ENCODE measurements around the gene PIK3C3.

The PIK3C3 gene

GRCh38 chr18:42094875-42095274 lies 139.8 kb downstream of the PIK3C3 start:
- no peak for TF ChIP-seq OSR1 (CRISPR knock-in tag; IDR thresholded peaks at IDR 0.05)
- ATAC-seq: no peak

- TF ChIP-seq ZC3H10 (CRISPR knock-in tag; IDR thresholded peaks at IDR 0.05) (no peak), SNAI2 (CRISPR knock-in tag; IDR thresholded peaks at IDR 0.05) (no peak), GLIS3 (CRISPR knock-in tag; IDR thresholded peaks at IDR 0.05) (no peak)
- ATAC-seq: no peak
Observed at GRCh38 chr18:42095732-42096377, 140.8 kb downstream of the PIK3C3 start.

GRCh38 chr18:42100248-42100647 lies 145.2 kb downstream of the PIK3C3 start:
- no peak for TF ChIP-seq POU6F1 (CRISPR knock-in tag; IDR thresholded peaks at IDR 0.05; ENCODE audit: borderline replicate concordance, low read depth)
- TF ChIP-seq ZFP30 (CRISPR knock-in tag; IDR thresholded peaks at IDR 0.05): no peak
- TF ChIP-seq OSR1 (CRISPR knock-in tag; IDR thresholded peaks at IDR 0.05): no peak
- no peak for TF ChIP-seq ARNTL (CRISPR knock-in tag; IDR thresholded peaks at IDR 0.05; ENCODE audit: borderline replicate concordance, low read depth)
- no peak for TF ChIP-seq CREB5 (CRISPR knock-in tag; IDR thresholded peaks at IDR 0.05; ENCODE audit: low read depth)
- no peak for TF ChIP-seq PPARA (CRISPR knock-in tag; IDR thresholded peaks at IDR 0.05; ENCODE audit: borderline replicate concordance)
- no peak for TF ChIP-seq ESRRG (CRISPR knock-in tag; IDR thresholded peaks at IDR 0.05)
- TF ChIP-seq PATZ1 (CRISPR knock-in tag; IDR thresholded peaks at IDR 0.05; ENCODE audit: borderline replicate concordance): no peak
- TF ChIP-seq ZNF565 (CRISPR knock-in tag; conservative IDR thresholded peaks at IDR 0.05; ENCODE audit: low read depth): no peak
- TF ChIP-seq RARB (CRISPR knock-in tag; IDR thresholded peaks at IDR 0.05): no peak
- TF ChIP-seq SNAI2 (CRISPR knock-in tag; IDR thresholded peaks at IDR 0.05): no peak
- ATAC-seq: no peak

- TF ChIP-seq OSR1 (CRISPR knock-in tag; IDR thresholded peaks at IDR 0.05) (no peak), TCF4 (CRISPR knock-in tag; IDR thresholded peaks at IDR 0.05; ENCODE audit: borderline replicate concordance) (no peak), PATZ1 (CRISPR knock-in tag; IDR thresholded peaks at IDR 0.05; ENCODE audit: borderline replicate concordance) (no peak), CSRNP3 (CRISPR knock-in tag; IDR thresholded peaks at IDR 0.05) (no peak), TSHZ2 (CRISPR knock-in tag; IDR thresholded peaks at IDR 0.05) (no peak), ARNTL (CRISPR knock-in tag; IDR thresholded peaks at IDR 0.05; ENCODE audit: borderline replicate concordance, low read depth) (no peak)
- no peak for ATAC-seq
Observed at GRCh38 chr18:42100911-42101310, 145.9 kb downstream of the PIK3C3 start.
